ENCODE data around the gene BSG.

BSG gene

DNA sequence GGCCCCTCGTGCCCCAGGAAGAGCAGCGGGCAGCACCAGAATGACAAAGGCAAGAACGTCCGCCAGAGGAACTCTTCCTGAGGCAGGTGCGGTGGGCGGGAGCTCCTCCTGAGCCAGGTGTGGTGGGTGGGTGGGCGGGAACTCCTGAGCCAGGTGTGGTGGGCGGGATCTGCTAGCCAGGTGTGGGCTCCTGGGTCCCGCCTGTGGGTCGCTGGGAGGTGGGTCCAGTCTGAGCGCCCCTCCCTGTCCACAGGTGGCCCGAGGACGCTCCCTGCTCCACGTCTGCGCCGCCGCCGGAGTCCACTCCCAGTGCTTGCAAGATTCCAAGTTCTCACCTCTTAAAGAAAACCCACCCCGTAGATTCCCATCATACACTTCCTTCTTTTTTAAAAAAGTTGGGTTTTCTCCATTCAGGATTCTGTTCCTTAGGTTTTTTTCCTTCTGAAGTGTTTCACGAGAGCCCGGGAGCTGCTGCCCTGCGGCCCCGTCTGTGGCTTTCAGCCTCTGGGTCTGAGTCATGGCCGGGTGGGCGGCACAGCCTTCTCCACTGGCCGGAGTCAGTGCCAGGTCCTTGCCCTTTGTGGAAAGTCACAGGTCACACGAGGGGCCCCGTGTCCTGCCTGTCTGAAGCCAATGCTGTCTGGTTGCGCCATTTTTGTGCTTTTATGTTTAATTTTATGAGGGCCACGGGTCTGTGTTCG is 10.3 kb downstream of the BSG start:
- TF ChIP-seq, protein P1, sequence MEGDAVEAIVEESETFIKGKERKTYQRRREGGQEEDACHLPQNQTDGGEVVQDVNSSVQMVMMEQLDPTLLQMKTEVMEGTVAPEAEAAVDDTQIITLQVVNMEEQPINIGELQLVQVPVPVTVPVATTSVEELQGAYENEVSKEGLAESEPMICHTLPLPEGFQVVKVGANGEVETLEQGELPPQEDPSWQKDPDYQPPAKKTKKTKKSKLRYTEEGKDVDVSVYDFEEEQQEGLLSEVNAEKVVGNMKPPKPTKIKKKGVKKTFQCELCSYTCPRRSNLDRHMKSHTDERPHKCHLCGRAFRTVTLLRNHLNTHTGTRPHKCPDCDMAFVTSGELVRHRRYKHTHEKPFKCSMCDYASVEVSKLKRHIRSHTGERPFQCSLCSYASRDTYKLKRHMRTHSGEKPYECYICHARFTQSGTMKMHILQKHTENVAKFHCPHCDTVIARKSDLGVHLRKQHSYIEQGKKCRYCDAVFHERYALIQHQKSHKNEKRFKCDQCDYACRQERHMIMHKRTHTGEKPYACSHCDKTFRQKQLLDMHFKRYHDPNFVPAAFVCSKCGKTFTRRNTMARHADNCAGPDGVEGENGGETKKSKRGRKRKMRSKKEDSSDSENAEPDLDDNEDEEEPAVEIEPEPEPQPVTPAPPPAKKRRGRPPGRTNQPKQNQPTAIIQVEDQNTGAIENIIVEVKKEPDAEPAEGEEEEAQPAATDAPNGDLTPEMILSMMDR (IDR thresholded peaks at IDR 0.05), result no peak

DNA sequence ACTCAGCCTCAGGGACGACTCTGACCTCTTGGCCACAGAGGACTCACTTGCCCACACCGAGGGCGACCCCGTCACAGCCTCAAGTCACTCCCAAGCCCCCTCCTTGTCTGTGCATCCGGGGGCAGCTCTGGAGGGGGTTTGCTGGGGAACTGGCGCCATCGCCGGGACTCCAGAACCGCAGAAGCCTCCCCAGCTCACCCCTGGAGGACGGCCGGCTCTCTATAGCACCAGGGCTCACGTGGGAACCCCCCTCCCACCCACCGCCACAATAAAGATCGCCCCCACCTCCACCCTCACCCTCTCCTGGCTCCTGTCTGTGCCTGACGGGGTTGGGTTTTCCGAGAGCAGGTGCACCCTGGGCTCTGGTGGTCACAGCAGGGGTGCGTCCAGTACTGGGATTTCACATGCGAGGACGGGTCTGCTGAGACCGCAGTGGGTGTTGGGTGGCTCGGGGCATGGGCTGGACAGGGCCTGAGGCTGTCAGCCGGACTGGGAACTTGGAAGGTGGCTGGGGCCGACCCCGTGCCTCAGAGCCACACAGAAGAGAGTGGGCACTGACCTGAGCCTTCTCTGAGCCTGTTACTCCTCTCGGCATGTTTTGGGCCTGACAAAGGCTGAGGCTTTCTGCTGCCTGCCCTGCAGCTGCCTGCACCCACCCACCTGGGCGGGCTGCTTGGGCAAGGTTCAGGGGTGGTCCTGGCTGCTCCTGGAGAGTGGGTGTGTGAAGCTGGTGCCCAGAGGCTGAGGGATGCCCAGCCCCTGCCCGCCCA is 11.0 kb downstream of the BSG start:
- TF ChIP-seq, protein P1 (IDR thresholded peaks at IDR 0.05), result no peak

DNA sequence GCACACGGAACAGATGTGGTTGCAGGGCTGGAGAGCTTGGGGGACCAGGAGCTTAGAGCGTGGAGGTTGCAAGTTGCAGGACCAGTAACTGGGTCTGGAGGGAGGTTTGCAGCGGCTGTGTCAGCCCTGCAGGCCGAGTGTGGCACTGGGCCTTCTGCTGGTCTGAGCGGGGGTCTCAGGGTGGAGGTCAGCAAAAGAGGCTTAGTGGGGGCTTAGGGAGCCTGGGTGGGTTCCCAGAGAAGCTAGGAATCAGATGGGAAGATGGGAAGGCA is 11.5 kb downstream of the BSG start:
- TF ChIP-seq, protein P1 (IDR thresholded peaks at IDR 0.05), result no peak

DNA sequence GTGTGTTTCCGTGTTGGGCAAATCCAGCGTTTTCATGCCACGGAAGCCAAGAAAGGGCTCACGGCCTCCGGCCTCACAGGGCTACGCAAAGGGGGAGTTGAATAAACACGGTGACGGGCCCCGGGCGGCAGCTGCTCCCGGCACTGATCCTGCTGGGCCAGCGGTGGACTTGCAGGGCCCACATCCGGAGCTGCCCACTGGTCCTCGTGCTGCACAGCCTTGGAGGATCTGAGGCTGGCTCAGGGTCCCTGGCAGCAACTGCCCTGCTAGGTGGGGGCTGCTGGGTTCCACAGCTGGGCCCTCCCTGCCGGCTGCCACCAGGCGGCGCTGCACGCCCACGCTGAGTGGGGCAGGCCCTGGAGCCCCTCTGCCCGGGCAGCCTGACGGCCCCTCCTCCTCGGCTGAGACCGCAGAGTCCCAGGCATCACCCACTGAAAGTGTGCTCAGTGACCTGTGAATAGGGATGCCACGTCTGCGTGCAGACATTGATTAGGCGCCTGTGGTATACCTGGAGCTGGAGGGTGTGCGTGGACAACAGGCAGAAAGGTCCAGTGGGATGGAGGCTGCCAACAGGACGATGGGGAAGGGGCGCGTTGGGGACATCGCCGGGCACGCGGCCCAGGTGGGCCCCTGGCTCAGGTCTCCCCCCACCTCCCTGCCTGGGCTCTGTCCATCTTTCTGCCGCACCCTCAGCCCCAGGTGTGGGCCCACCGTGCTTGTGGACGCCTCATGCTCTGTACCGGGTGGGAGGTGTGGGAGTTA is 12.0 kb downstream of the BSG start:
- TF ChIP-seq, protein P1 (IDR thresholded peaks at IDR 0.05), result peak; percentile 95

DNA sequence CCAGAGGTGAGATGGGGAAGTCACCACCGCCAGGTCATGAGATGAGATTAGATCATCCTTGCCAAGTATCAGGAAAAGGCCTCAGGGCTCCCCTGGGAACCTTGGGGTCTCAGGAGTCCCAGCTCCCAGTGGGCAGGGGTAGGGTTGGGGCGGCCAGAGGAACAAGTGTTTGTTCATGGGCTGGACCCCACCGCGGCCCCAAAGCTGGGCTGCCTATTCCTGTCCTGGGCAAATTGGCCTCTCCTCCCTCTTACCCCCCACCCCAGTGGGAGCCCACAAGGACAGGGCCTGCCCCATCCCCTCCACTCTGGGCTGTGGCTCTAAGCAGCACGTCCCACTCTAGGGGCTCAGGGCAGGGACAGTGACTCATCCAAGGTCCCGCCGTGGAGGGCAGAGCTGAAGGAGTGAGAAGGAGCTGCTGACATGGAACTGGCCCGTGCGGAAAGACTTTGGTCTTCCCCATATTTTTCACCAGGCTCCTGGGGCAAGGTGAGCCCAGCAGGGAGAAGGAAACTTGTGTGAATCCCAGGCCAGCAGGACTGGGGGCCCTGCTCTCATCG is 13.2 kb downstream of the BSG start:
- TF ChIP-seq, protein P1 (IDR thresholded peaks at IDR 0.05), result no peak

DNA sequence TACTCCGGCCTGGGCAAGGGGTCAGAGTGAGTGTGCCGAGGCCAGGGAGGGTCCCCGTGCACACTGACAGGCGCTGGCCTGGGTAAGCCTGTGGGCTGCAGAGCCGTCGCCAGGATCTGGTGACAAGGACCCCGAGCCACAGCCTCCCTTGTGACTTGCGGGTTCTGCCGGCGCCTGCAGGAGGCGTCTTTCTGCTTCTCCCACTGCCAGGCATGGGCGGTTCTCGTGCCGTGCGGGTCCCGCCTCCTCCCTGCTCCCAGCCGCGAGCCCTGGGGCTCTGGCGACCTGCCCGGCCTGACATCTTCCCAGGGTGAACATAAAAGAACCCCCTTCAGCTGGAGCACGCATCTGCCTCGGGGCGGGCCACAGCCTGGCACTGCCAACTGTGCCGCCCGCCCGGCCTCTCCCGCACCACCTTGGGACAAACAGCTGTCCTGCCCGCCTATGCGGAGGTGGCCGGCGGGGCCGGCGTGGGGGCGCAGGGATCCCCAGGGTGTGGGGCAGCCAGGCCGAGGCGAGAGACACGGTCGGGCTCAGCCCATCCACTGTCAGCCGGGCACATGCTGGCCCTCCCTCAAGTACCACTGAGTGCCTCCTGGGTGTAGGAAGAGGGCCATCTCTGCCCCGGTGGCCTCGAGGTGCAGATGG is 15.8 kb downstream of the BSG start:
- TF ChIP-seq, protein P1 (IDR thresholded peaks at IDR 0.05), result peak; percentile 59
